Smooth muscle cell of the pulmonary artery (primary cell): ENCODE measurements around the gene VWA8. TPM values are rescaled to one million over a fixed set of nuclear protein-coding genes. Genes with fewer than 3 reads are reported as not detected.

Experiments used
- total RNA-seq: library from RNA; depleted of rRNA; stranded (reverse); fragments of >200 nt; gene quantifications from 2 replicates; pipeline ENCODE4 v1.2.3, GENCODE V29; 2014

The VWA8 gene
- 20.6 and 24.2 TPM in 2 replicates for total RNA-seq

GRCh38 chr13:41960637-41961465, at the start of gene VWA8:
Gene VWA8, minus strand, starts transcription at chr13:41961109. Its CDS starts 94 bp downstream, at chr13:41961015.

Other genes starting within 250 kb of the VWA8 start
- 9.7 and 14.5 TPM in 2 replicates for gene DGKH, start 87.5 kb upstream of the VWA8 start, total RNA-seq